GM19463 (cell line): Measurements from ENCODE around the gene FARSA.
"Not testable (repeated sequence)": the region's sequence is repeated elsewhere in the genome, so short reads cannot be mapped to it uniquely, and the experiment has no call there.

Source experiments
- ATAC-seq: cut with Tn5 transposase; IDR thresholded peaks from one replicate; pipeline ENCODE4 v1.9.1; 2021; ENCODE audit warnings: mild to moderate bottlenecking, moderate library complexity; ENCODE audit not compliant: unreplicated experiment

Gene FARSA

DNA sequence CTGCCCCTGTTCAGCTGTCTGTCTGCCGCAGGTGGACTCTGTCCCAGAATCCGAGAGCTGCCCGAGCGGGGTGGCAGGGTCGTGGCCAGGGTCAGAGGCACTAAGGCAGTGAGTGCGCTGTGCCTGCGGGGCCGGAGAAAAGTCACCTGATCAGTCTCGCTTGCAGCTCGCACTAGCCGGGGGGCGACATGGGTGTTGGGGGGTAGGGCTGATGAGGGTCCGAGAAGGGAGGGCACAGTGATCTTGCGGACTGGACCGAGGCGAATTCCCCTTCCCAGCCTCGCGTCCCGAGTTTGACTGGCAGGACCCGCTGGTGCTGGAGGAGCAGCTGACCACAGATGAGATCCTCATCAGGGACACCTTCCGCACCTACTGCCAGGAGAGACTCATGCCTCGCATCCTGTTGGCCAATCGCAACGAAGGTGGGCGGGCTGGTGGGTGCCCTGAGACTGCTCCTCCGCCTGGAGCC is 41.9 kb downstream of the FARSA start:
- ATAC-seq, result no peak

DNA sequence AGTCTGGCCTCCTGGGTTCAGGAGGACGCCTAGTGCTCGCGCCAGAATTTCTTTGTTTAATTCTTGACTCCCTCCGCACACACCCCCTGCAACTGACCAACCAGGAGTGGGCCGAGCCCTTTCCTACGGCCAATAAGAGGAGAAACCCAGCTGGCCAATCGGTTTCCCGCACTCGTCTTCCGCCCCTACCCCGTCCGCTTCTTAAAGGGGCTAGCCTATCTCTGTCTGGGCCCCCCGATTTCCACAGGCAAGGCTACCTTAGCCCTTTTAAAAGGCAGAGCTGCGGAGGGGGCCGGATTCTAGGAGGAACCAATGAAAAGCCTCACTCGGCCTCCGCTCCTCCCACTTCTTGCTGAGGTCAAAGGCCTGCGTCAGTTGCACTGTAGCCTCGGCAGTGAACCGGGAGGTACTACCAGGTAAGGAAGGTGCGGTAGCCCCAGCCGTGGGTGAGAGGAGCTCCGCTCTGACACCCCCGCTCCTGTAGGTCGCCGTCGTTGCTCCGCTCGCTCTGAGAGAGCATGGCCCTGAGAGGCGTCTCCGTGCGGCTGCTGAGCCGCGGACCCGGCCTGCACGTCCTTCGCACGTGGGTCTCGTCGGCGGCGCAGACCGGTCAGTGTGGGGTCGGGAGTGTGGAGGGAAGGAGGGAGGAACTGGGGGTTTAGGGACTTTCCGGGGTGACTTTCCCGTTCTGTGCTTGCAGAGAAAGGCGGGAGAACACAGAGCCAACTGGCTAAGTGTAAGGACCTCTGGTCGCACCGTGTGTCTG is 42.5 kb downstream of the FARSA start, which contains the start of gene GCDH:
Gene GCDH (plus strand): TSS at position 374 of the 766 bp plus-strand sequence. CDS start 145 bp downstream, at position 519.
- peak; percentile 97 for ATAC-seq

DNA sequence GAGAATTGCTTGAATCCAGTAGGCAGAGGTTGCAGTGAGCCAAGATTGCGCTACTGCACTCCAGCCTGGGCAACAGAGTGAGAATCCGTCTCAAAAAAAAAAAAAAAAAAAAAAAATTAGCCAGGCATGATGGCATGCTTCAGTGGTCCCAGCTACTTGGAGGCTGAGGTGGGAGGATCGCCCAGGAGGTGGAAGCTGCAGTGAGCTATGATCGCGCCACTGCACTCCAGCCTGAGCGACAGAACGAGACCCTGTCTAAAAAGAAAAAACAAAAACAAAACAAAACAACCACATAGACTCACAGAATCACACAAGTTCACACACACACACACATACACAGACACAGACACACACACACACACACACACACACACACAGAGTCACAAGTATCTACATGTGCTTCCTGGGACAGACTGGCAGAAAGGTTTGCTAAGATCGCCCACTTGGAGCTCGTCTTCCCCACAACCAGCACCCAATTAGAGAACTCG is 43.2 kb downstream of the FARSA start:
- not testable (repeated sequence) for ATAC-seq

DNA sequence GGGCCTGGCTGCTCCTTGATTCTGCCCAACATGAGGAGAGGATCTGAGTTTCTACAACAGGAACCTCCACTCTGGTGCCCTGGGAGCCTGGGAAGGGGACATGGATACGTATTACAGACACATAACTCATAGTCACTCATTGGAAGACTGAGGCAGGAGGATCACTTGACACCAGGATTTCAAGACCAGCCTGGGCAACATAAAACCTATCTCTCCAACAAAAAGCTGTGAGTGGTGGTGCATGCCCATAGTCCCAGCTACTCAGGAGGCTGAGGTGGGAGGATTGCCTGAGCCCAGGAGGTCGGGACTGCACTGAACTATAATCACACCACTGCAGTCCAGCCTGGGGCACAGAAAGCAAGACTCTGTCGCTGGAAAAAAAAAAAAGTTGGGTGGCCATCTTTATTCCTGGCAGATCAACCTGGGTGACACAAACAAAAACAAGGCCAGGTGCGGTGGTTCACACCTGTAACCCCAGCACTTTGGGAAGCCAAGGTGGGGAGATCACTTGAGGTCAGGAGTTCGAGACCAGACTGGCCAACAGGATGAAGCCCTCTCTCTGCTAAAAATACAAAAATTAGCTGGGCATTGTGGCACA is 45.4 kb downstream of the FARSA start:
- ATAC-seq, result no peak

DNA sequence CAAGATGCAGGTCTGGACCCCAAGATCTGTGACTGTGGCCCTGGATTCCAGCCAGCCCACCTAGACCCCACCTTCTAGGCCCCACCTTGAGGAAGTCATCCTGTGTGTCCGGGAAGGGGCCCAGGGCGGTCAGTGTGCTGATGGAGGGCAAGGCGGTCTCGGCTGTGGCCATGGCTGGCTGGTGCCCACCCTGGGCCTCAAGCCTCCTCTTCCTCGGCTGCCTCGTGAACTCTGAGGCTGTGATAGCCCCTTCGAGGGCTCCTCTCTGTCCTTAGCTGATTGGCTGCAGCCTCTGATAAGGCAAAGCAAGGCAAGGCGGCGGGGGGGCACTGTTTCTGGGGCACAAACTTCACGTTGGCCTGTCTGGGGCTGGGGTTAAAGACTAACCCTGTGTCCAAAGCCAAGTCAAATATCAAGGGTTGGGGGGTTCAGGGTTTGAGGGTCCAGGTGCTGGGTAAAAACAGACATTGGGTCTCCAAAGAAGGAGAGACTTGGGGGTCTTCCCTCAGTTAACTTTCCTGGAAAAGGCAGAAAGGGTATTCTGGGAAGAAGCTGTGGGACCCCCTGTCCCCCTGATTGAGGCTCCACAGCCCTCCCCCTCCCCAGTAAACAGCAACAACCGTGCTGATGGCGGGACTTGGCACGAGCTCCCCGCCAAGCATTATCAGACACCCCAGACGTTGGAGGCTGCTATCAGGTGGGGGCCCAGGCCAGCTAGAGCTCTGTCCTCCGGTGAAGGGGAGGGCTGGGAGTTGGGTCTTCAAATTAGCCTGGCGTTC is 46.4 kb downstream of the FARSA start, which contains the start of gene KLF1:
Gene KLF1 (minus strand): TSS at position 233 of the 779 bp plus-strand sequence. CDS start 61 bp downstream, at position 172.
- no peak for ATAC-seq

DNA sequence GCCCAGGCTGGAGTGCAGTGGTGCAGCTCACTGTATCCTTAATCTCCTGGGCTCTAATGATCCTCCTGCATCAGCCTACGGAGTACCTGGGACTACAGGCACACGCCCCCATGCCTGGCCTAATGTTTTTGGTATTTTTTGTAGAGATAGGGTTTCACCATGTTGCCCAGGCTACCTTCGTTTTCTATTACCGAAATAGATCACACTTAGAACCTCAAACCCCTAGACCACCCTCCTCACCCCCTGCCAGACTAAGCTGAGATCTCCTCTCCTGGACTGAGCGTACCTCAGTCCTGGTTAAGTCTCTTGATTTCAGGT is 46.9 kb downstream of the FARSA start:
- ATAC-seq, result no peak

DNA sequence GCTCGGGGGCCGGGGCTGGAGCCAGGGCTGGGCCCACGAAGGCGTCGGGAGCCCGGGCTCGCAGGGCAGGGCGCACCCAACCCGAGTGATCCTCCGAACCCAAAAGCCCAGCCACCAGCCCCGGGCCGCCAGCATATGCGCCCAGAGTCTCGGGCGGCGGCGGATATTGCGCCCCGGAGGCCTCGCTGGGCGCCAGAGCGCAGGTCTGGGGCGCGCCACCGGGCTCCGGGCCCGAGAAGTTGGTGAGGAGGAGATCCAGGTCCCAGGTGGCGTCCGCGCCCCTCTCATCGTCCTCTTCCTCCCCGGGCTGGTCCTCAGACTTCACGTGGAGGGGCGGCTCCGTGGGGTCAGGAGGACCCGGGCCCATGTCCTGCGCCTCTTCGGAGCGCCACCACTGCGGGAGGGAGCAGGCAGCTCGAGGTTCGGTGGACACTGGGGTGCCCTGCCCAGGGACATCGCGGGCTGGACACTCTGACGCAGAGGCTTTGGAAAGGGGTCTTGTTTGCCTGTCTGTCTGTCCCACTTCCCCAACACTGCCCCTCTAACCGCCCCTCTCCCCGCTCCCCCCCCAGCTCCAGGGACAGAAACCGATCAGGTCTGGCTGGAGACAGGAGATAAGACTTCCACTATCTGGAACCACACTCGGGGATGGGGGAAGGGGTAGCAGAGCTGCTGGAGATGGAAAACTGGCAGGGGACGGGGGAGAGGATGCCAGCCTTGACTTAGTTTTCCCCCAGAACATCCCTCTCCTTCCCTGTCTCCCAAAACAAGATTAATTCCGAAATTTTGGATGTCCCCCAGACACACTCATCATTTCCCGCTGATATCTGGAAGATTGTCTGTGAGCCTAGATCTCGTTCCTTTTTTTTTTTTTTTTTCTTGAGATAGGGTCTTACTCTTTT is 47.5 kb downstream of the FARSA start:
- ATAC-seq, result no peak

DNA sequence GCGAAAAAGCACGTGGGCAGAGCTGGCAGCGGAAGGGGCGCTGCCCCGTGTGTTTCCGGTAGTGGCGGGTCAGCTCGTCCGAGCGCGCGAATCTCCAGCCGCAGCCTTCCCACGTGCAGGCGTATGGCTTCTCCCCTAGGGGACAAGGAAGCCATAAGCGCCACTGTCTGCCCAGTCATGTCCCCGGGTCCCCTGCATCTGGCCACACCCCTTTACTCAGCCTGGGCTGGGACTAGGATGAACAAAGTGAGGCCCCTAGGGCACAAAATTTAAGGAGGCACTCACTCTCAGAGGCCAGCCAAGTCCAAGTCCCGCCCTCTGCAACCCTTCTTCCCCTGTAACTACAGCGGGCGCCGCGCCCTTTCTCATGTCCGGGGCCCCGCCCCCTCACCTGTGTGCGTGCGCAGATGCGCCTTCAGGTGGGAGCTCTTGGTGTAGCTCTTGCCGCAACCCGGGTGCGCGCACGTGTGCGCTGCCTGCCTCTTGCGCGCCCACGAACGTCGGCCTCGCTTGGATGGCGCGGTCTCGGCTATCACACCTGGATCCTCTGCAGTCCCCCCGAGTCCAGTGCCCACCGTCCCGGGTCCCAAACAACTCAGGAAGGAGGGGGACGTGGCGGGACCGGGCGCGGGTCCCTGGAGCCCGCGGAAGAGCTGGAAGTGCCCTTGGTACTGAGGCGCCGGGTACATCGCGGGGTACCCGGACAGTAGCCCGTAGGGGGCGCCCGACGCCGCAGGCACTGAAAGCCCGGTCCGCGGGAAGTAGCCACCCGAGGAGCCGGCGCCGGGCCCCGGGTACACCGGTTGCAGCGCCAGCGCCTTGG is 48.4 kb downstream of the FARSA start:
- no peak for ATAC-seq

DNA sequence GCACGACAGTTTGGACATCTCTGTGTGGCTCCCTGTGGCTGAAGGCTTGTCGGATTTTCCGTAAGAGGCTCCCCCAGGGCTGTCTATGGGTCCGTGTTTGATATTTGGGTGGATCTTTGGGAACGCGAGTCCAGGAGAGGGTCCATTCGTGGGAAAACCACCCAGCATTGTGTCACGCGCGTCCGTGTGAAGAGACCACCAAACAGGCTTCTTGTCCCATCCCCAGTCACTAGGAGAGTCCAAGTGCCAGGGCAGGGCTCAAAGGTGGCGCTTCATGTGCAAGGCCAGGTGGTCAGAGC is 48.9 kb downstream of the FARSA start:
- no peak for ATAC-seq

DNA sequence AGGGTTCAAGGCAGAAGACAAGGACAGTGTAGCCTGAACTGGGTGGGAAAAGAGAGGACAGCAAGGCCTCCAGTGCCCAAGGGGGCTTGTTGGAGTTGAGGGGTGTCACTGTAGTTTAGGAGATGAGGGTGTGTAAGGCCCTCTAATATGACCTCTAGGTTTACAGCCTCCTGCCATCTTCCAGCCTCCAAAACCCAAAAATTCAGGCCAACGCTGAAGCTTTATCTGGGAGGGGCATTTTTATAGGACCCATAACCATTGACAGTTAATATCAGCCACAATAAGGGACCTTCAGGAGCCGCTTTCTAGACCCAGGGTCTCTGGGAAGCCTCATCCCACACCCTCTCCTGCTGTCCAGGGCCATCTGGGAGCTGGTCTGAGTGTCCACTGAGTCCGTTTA is 49.3 kb downstream of the FARSA start:
- no peak for ATAC-seq

DNA sequence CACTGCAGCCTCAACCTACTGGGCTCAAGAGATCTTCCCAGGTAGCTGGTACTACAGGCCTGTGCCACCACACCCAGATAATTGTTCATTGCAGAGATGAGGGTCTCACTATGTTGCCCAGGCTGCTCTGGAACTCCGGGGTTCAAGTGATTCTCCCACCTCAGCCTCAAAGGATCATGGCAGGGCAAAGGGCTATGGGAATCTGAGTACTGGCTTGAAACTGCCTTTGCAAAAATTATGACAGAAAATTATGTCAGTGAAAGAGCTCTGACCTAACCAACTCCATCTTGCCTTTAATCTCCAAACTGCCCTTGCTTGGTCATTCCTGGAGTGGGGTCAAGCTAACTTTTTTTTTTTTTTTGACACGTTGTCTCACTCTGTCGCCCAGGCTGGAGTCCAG is 50.9 kb downstream of the FARSA start:
- ATAC-seq, result no peak

DNA sequence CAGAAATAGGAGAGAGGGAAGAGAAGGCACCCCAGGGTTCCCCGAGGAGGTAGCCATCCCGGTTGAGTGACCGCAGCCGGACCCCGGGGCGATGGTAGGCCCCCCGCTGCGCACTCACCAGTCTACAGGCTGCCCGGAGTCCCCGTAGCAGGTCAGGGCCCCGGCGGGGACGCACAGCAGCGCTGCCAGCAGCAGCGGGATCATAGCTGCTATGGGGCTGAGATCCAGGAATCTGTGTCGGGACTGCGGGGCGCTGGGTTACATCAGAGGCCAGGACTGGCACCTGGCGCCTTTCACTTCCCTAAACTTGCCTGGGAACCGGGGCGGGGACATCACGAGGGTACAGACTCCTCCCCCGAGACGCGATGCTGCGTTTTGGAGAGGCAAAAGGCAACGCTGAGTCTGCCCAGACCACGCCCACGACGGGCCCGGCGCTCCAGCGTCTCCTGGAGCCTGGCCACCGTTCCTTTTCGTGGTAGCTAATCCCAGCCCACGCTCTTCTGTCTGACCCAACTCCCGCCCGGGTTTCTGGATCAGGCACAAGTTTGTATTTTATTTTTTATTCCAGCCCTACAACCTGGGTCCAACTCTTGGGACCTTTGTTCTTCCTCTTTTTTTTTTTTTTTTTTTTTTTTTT is 52.2 kb downstream of the FARSA start, which contains the start of gene DNASE2:
Gene DNASE2 (minus strand): TSS at position 278 of the 637 bp plus-strand sequence. CDS start 74 bp downstream, at position 204.
- ATAC-seq, result peak; percentile 95

DNA sequence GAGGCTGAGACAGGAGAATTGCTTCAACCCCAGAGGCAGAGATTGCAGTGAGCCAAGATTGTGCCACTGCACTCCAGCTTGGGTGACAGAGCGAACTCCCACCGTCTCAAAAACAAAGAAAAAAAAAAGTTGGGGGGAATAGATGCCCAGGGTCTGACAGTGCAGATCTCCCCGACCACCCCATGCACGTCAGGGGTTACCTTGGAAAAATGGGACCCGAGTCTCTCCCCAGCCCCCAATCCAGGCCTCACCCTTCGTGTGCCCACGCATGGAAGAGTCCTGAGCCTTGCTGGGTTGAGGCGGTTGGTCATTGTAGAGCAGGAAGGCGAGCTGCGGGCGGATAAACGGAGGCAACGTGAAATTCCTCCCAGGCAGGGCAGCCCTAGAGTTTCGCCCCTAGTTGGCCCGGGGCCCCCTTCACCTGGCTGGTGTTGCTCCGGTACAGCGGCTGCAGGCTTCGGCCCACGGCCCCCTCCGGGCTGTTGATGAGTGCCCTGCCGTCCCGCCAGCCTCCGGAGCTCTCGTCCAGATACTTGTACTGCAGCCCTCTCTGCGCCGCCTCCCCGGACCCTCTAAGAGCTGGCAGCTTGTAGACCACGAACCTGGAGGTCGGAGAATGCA is 52.9 kb downstream of the FARSA start:
- ATAC-seq, result peak; percentile 19

DNA sequence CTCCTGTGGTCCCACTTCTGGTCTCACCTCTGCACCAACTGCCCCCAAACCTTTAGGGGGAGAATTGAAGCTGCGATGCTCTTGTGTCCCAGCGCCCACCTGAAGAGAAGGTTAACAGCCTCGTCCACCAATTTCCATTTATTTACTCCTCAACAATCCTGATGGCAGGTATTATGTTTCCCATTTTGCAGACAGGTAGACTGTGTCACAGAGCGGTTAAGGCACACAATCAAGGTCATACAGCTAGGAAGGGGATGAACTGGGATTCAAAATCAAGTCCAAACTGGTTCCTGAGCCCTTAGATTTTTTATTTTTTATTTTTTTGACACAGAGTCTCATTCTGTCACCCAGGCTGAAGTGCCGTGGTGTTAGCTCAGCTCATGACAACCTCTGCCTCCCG is 58.4 kb downstream of the FARSA start:
- ATAC-seq, result no peak

DNA sequence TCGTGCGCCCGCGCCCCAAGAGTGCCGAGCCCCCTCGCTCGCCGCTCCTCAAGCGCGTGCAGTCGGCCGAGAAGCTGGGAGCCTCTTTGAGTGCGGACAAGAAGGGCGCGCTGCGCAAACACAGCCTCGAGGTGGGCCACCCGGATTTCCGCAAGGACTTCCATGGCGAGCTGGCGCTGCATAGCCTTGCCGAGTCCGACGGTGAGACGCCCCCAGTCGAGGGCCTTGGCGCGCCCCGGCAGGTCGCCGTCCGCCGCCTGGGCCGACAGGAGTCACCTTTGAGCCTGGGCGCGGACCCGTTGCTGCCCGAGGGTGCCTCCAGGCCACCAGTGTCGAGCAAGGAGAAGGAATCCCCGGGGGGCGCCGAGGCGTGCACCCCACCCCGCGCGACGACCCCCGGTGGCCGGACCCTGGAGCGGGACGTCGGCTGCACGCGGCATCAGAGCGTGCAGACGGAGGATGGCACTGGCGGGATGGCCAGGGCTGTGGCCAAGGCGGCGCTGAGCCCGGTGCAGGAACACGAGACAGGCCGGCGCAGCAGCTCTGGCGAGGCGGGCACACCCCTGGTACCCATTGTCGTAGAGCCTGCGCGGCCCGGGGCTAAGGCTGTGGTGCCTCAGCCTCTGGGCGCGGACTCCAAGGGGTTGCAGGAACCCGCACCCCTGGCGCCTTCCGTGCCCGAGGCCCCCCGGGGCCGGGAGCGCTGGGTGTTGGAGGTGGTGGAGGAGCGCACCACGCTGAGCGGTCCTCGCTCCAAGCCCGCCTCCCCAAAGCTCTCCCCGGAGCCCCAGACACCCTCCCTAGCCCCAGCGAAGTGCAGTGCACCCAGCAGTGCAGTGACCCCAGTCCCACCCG is 59.4 kb downstream of the FARSA start:
- no peak for ATAC-seq

DNA sequence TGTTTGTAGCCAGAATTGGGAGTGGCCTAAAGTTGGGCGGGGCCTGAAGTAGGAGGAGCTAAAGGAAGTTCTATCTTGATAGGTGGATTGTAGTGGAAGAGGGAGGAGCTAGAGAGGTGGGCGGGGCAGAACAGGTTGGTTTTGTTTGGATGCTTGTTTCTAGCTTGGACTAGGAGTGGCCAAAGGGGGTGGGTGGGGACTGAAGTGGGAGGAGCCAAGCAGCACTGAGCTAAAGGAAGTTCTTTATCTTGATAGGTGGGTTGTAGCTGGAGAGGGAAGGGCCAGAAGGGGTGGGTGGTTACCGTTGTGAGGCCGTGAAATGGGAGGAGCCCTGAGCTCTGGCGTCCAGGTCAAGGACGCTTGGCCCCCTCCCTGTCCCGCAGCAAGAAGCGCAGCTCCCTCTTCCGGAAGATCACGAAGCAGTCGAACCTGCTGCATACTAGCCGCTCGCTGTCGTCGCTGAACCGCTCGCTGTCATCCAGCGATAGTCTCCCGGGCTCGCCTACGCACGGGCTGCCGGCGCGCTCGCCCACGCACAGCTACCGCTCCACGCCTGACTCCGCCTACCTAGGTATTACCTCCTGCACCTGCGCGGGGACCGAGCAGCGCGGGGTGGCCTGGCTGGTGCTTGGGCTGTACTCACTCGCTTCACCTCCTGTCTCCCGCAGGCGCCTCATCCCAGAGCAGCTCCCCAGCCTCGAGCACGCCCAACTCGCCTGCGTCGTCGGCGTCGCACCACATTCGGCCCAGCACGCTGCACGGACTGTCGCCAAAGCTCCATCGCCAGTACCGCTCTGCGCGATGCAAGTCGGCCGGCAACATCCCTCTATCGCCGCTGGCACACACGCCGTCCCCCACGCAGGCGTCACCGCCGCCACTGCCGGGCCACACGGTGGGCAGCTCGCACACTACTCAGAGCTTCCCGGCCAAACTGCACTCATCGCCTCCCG is 60.3 kb downstream of the FARSA start:
- ATAC-seq, result no peak
